GM06990 (cell line): ENCODE measurements around the gene AOX1.

Experiments
- DNase-seq: peaks from one replicate; pipeline ENCODE4 v3.0.0-alpha.2; 2011; ENCODE audit not compliant: insufficient read length; ENCODE audit errors: extremely low read depth
- H3K27me3 ChIP-seq: replicated peaks from 2 replicates; pipeline ENCODE4 v1.6.0; 2011; ENCODE audit warnings: low read length; ENCODE audit not compliant: control insufficient read depth, insufficient read depth
- H3K36me3 ChIP-seq: 2 replicates; pipeline ENCODE4 v1.5.1; 2011; ENCODE audit warnings: low read length; ENCODE audit not compliant: control insufficient read depth, insufficient read depth
- H3K4me3 ChIP-seq: replicated peaks from 2 replicates; pipeline ENCODE4 v1.5.1; 2011; ENCODE audit warnings: low read depth, mild to moderate bottlenecking, control low read depth, low read length
- TF ChIP-seq, protein P1 (sequence below): IDR thresholded peaks from 2 replicates; pipeline ENCODE4 v1.5.1; 2011; ENCODE audit warnings: low read length, control low read depth, mild to moderate bottlenecking, inconsistent platforms; ENCODE audit not compliant: insufficient read depth, poor library complexity, severe bottlenecking

Gene AOX1

DNA sequence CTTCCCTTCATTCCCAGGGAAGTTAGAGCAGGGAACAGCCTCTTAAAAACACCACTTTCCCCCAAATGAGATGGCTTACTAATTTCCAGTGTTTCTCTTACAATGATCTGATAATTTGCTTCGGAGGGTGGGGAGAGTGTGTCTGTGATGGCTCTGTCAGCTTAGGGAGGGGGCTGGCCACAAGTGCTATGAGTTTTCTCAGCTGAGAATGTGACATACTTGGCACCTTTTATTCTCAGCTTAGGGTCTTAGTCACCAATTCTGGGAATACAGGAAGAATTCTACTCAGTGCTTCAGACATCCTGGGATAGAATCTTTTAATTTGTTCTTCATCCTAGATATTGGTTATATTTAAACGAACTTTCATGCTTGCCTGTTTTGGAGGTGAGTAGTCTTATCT is 64.4 kb downstream of the AOX1 start:
- no peak for DNase-seq
- H3K36me3 ChIP-seq, result no peaks in the 10 kb centered on the region
- H3K27me3 ChIP-seq, result no peaks in the 10 kb centered on the region; the same call in 1 of the 2 replicates
- TF ChIP-seq, protein P1, sequence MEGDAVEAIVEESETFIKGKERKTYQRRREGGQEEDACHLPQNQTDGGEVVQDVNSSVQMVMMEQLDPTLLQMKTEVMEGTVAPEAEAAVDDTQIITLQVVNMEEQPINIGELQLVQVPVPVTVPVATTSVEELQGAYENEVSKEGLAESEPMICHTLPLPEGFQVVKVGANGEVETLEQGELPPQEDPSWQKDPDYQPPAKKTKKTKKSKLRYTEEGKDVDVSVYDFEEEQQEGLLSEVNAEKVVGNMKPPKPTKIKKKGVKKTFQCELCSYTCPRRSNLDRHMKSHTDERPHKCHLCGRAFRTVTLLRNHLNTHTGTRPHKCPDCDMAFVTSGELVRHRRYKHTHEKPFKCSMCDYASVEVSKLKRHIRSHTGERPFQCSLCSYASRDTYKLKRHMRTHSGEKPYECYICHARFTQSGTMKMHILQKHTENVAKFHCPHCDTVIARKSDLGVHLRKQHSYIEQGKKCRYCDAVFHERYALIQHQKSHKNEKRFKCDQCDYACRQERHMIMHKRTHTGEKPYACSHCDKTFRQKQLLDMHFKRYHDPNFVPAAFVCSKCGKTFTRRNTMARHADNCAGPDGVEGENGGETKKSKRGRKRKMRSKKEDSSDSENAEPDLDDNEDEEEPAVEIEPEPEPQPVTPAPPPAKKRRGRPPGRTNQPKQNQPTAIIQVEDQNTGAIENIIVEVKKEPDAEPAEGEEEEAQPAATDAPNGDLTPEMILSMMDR, result no peak
- H3K4me3 ChIP-seq, result no peak overlapping the region

GRCh38 chr2:200652158-200652557 is 66.3 kb downstream of the AOX1 start:
- no peak for DNase-seq
- TF ChIP-seq, protein P1, result no peak
- Histone ChIP-seq H3K4me3 (no peak overlapping the region), H3K27me3 (no peaks in the 10 kb centered on the region; the same call in none of the 2 replicates), H3K36me3 (no peaks in the 10 kb centered on the region)

DNA sequence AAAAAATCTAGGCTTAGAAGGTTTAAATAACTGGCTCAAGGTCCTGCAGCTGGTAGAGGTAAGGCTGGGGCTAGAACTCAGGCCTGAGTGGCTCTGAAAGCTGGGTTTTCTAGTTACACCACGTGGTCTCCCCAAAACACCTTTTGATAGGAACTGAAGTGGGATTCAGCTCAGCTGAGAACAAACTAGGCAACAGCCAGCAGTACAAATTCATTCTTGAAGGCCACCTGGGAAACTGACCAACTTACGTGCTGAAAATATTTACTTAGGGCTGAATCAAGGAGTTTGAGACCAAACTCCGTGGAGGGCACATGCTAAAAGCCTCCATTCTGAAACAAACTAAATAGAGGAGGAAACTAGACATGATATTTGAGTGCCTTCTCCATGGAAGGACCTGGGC is 67.2 kb downstream of the AOX1 start:
- TF ChIP-seq, protein P1, result no peak
- no peak for DNase-seq
- Histone ChIP-seq H3K27me3 (no peaks in the 10 kb centered on the region; the same call in none of the 2 replicates), H3K4me3 (no peak overlapping the region), H3K36me3 (no peaks in the 10 kb centered on the region)

DNA sequence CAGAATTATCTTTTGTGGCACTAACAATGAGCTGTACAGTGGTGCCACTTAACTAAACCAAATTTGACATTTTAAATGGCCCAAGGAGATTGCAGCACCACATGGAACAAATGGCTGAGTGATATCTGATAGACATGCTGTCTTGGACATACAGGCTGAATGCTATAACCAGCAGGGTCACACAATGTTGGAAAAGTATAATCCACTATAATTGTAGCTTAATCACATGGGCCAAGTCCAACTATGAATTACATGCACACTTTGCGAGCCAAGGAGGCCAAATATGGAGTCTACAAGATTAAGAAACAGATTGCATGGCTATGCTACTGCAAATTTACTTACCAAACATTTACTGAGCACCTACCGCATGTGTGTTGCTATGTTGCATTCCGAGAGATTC is 69.0 kb downstream of the AOX1 start:
- DNase-seq, result no peak
- Histone ChIP-seq H3K27me3 (no peaks in the 10 kb centered on the region; the same call in none of the 2 replicates), H3K4me3 (no peak overlapping the region), H3K36me3 (no peaks in the 10 kb centered on the region)
- TF ChIP-seq, protein P1, result no peak

DNA sequence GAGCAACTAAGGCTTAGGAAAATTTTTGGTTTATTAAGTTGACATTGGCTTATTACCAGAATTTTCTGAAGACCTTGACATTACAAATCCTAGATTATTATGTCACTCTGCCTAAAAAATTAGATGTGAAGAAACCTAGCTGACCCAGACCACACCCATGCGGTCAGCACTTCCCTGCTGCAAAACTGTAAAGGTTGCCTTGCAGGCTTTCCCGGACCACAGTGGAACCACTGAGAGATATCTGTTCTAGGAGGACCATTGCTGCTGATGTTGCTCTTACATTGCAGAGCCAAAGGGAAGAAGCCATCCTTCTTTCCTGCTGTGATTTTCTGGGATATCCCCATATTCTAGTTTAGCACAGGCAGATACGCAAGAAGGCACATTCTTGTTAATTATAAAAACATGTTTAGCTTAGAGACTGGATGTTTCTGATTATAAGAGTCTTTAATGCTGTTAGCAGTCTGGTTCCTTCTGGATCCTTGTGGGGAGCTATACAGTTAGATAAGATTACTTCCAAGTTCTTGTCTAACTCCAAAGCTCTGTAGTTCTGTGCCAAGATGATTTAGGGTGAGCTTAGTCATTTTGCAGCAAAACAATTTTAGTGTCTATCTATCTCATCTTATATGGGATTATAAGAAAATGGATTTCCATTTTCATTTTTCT is 70.2 kb downstream of the AOX1 start:
- Histone ChIP-seq H3K27me3 (no peaks in the 10 kb centered on the region; the same call in 1 of the 2 replicates), H3K36me3 (no peaks in the 10 kb centered on the region), H3K4me3 (no peak overlapping the region)
- DNase-seq, result no peak
- TF ChIP-seq, protein P1, result no peak

DNA sequence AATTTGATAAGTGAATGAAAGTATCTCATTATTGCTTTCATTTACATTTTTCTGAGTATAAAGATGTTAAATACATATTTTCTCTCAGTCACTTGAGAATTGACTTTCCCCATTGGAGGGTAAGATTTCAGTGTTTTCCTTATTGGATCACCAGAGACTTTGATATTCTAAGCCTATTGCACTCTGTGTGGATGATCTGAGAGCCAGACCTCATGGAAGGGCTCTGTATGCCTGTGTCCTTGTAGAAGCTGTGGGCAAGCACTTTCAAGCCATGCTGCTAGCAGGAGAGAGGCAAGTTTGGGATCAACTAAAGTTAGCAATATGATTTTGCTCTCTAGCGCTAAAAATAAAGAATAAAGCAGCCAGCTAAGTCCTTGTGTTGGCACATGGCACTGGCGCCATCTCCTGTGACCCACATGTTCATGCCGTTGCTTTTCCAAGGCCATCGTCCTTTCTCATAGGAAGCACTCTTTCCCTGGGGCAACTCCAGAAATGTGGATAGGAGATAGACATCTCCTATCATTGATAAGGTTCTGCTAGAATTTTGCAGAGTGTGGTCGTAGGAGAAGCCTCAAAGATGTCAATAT is 72.6 kb downstream of the AOX1 start:
- no peak for DNase-seq
- no peaks in the 10 kb centered on the region; the same call in 1 of the 2 replicates for H3K27me3 ChIP-seq
- no peaks in the 10 kb centered on the region for H3K36me3 ChIP-seq
- TF ChIP-seq, protein P1, result no peak
- H3K4me3 ChIP-seq, result no peak overlapping the region
